ENCODE data around the gene ZNF555.

DNA sequence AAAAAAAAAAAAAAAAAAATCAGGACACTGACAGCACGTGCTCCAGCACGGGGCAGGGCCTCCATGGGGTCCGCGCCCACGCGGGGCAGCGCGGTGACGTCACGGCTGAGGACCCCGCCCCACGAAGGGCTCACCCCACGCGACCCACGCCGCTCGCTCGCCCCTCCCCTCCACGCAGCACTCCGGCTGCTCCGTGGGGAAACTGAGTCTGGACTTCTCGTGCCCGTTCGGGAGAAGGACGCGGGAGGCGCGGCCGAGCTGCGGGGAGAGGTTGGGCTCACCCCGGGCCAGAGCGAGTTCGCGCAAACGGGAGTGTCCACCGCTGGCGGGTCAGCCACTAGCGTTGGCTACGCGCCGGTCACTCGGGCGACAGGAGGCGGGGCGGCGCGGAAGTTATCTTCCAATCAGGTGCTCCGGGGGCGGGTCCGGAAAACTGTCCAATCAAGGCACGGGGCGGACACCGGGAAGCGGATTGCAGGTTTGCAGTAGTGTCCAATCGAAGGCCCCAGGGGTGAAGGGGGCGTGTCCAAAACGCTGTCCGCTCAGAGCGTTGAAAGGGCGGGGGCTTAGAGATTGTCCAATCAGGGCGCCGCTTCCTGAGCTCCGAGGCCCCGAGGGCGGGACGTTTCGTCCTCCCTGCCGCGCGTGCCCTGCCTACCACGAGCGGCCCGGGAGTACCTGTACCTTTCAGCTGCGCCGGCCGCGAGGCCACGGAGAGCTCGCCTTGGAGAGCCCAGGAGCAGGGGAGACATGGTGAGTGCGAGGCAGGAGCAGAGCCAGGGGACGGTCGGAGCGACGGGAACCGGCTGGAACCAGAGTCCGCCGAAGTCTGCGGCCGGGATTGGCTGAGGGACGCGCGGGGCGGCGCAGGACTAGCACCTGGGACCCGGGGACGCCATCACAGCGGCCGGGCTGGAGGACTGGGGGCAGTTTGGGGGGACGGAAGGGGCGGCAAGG lies 59.3 kb downstream of the ZNF555 start, which contains the start of gene ZNF57:
- TF ChIP-seq, protein P1, sequence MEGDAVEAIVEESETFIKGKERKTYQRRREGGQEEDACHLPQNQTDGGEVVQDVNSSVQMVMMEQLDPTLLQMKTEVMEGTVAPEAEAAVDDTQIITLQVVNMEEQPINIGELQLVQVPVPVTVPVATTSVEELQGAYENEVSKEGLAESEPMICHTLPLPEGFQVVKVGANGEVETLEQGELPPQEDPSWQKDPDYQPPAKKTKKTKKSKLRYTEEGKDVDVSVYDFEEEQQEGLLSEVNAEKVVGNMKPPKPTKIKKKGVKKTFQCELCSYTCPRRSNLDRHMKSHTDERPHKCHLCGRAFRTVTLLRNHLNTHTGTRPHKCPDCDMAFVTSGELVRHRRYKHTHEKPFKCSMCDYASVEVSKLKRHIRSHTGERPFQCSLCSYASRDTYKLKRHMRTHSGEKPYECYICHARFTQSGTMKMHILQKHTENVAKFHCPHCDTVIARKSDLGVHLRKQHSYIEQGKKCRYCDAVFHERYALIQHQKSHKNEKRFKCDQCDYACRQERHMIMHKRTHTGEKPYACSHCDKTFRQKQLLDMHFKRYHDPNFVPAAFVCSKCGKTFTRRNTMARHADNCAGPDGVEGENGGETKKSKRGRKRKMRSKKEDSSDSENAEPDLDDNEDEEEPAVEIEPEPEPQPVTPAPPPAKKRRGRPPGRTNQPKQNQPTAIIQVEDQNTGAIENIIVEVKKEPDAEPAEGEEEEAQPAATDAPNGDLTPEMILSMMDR (IDR thresholded peaks at IDR 0.05; ENCODE audit: low read depth, low read length, poor library complexity, severe bottlenecking), result no peak
- TF ChIP-seq EZH2phosphoT487 (IDR thresholded peaks at IDR 0.05; ENCODE audit: borderline replicate concordance, low read length), result no peak
